GM12874 (cell line): Measurements from ENCODE around the gene CSHL1.

Experiments
- CTCF ChIP-seq: IDR thresholded peaks from 2 replicates; pipeline ENCODE4 v1.5.1; 2011; ENCODE audit warnings: low read depth, mild to moderate bottlenecking, control low read depth, low read length, moderate library complexity; ENCODE audit not compliant: insufficient read depth

CSHL1 gene

GRCh38 chr17:63911041-63911635, at the start of gene CSHL1:
Gene CSHL1, minus strand, starts transcription at chr17:63911258. Its CDS starts 62 bp downstream, at chr17:63911196.
- no peak for TF ChIP-seq CTCF

GRCh38 chr17:63960430-63960829, 49.4 kb upstream of the CSHL1 start:
- TF ChIP-seq CTCF, result no peak

- TF ChIP-seq CTCF, result no peak
Measured at GRCh38 chr17:63960006-63960405, 48.9 kb upstream of the CSHL1 start.

GRCh38 chr17:63956296-63956920, 45.4 kb upstream of the CSHL1 start:
- no peak for TF ChIP-seq CTCF

GRCh38 chr17:63955791-63956190, 44.7 kb upstream of the CSHL1 start:
- no peak for TF ChIP-seq CTCF

GRCh38 chr17:63955232-63955631, 44.2 kb upstream of the CSHL1 start:
- no peak for TF ChIP-seq CTCF

GRCh38 chr17:63954402-63955063, 43.5 kb upstream of the CSHL1 start:
- no peak for TF ChIP-seq CTCF
